GM12801 (cell line): ENCODE results near the gene DMXL2.

Experiments used
- TF ChIP-seq, protein P1 (sequence below): IDR thresholded peaks from one replicate; pipeline ENCODE4 v1.5.1; 2011; ENCODE audit warnings: control low read depth; ENCODE audit not compliant: insufficient read length; ENCODE audit errors: extremely low read depth

DMXL2 gene

DNA sequence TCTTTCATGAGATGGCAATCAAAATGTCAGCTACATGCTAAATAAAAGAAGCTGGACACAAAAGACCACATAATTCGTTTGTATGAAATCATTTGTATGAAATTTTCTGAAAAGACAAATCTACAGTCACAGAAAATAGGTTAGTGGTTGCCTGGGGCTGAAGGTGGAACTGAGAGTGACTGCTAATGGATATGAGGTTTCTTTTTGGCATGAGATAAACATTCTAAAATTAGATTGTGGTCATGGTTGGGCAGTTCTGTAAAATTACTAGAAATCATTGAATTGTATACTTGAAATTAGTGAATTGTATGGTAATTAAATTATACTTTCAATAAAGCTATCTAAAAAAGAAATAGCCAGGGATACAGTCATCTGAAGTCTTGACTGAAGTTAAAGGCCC, 2.7 kb upstream of the DMXL2 start:
- TF ChIP-seq, protein P1, sequence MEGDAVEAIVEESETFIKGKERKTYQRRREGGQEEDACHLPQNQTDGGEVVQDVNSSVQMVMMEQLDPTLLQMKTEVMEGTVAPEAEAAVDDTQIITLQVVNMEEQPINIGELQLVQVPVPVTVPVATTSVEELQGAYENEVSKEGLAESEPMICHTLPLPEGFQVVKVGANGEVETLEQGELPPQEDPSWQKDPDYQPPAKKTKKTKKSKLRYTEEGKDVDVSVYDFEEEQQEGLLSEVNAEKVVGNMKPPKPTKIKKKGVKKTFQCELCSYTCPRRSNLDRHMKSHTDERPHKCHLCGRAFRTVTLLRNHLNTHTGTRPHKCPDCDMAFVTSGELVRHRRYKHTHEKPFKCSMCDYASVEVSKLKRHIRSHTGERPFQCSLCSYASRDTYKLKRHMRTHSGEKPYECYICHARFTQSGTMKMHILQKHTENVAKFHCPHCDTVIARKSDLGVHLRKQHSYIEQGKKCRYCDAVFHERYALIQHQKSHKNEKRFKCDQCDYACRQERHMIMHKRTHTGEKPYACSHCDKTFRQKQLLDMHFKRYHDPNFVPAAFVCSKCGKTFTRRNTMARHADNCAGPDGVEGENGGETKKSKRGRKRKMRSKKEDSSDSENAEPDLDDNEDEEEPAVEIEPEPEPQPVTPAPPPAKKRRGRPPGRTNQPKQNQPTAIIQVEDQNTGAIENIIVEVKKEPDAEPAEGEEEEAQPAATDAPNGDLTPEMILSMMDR = no peak

DNA sequence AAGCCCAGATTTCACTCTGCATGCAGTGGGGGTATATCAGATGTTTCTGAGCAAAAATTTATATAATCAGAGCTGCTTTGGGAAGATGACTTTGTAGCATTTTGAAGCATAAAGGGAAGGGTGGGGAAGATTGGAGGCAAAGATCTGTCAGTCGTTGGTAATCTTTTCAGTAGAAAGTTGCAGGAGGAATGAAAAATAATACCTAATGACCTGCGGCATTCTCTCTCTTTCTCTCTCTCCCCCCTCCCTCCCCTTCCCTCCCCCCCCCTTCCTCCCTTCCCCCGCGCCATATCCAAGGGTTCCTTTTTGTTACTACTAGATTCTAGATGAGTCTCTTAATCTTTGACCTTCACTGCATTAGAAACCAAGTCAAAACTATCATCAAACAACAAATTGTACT, 1.5 kb upstream of the DMXL2 start:
- TF ChIP-seq, protein P1 = no peak

DNA sequence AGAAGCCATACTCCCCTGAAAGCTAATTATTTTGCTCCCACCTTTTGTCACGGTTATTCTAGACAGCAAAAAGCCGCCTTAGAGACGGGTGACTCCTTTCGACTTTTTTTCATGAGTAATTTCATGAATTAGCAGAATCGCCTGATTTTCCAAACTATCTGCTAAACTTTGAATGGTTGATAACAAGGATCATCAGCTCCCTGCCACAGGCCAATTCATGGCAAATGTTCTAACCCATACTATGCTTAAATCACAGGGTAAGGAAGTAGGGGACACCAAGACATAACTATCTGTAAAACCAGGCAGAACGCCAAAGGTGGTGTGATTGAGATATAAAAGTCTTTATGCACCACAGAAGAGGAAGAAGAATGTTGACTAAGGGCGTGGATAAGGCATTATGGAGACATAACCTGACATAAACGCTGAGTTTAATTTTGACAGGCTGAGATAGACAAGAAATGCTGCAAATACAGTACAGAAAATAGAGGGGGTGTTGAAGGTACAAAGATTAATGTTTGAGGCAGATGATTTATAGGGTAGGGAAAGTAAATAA, 891 bp upstream of the DMXL2 start:
- TF ChIP-seq, protein P1 = no peak

DNA sequence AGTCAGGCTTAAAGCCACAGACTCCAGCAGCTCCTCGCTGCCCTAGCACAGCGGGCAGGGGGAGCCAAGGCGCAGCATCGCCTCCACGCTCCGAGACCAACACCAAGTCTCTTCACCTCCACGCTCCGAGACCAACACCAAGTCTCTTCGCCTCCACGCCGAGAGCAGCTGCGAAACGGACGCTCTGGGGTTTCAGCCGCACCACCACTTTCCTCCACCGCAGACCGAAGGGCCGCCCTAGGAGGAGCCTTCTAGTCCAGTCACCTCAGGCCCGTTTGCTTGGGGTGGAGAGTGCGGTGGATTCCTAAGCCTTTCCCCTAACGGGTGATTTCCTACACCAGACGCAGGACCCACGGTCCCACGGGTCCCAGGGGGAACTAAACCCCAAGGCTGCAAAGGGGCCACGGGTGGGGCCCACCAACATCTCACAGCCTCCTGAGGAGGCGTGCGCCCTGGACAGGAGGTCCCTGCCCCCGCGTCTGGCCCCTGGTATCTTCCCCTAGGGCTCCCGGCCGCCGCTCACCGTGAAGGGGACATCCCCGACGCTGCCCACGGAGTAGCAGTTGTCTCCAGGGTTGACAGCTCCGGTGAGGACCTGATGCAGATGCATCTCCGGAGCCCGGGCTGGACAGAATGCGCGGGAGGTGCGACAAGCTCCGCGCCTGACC, 501 bp downstream of the DMXL2 start:
- TF ChIP-seq, protein P1 = no peak

DNA sequence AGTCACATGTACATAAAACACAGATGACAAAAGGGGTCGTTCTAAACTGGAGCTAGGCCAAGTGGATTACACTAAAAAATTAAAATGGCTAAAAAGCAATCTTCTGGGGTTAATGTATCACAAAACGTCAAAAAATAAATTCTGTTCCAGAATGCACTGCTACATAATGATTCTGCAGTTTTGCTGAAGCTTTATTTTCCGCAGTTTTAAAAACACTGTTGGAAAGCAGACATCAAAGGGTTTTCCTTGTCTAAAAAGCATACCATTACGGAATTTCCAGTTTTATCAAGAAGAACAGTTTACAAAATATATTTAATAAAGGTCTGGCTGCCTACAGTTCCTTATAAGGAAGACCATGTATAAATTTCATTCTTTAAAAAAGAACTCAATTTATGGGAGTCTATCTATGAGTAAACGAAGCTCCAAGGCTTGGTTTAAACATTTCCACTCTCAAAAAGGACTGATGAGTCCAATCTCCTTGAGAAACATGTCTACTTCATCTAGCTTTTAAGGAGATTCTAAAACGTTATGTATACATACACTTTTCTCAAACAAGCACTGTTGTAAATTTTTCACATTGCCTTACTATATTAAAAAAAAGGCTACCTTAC, 1.3 kb downstream of the DMXL2 start:
- TF ChIP-seq, protein P1 = no peak

DNA sequence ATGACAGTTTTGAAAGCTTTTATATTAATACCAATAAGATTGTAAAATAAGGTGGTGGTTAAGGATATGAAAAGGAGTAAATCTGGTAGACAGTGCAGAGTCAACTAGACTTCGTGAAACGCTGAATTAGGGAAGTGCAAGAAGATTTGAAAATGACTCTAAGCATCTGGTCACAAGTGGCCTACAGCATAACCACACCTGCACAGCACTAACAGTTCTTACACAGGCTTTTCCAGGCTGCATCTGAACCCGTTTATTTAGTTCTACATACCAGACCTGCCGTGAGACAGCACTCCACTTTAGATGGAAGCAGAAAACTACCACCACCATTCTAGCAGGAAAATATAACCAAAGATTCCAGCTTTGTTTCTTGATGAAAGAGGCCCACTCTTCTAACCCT, 1.9 kb downstream of the DMXL2 start:
- TF ChIP-seq, protein P1 = no peak

DNA sequence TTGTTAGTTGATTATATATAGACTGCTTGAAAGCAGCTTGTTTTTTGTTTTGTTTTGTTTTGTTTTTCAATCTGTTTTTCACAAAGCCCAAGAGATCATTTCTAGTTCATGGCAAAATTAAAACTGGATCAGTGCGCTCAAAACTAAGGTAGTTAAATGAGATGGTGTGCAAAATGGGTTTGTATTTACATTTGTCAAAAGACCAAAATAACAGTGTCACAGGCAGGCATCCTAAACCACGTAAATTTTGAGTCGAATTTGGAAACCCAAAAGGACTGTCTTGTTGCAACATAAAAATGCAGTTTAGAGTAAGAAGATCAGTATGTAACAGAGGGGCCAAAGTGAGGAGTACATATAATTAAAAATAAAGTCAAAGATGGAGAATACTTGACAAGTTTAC, 2.4 kb downstream of the DMXL2 start:
- TF ChIP-seq, protein P1 = no peak
